Brain pericyte (primary cell): ENCODE results near the gene BHLHE41.

Source experiments
- DNase-seq: peaks from one replicate; pipeline ENCODE4 v3.0.0-alpha.2; 2012; ENCODE audit warnings: low read depth, low spot score

The BHLHE41 gene

GRCh38 chr12:26077915-26078702 lies 46.7 kb downstream of the BHLHE41 start:
- no peak for DNase-seq
